Neural cell (in vitro differentiated cells): ENCODE results near the gene PCSK9.

Source experiments
- CTCF ChIP-seq: fragments of 450-650 bp; IDR thresholded peaks from 2 replicates; pipeline ENCODE4 v1.5.1; 2014; ENCODE audit warnings: antibody characterized with exemption, mild to moderate bottlenecking, moderate library complexity; ENCODE audit not compliant: poor library complexity, severe bottlenecking
- EP300 ChIP-seq: fragments of 450-650 bp; conservative IDR thresholded peaks from 2 replicates; pipeline ENCODE4 v1.6.1; 2014; ENCODE audit warnings: antibody characterized with exemption, mild to moderate bottlenecking, moderate library complexity; ENCODE audit not compliant: poor library complexity, severe bottlenecking
- EZH2 ChIP-seq: fragments of 200-600, 300-800 bp; shearing (Covaris generic), sonication (generic); IDR thresholded peaks from 2 replicates; pipeline ENCODE4 v1.6.1; 2014; ENCODE audit warnings: antibody characterized with exemption, low read length, borderline replicate concordance, mild to moderate bottlenecking; ENCODE audit not compliant: insufficient read depth, poor library complexity, severe bottlenecking
- POLR2AphosphoS5 ChIP-seq: IDR thresholded peaks from 2 replicates; pipeline ENCODE4 v1.6.1; 2012
- RAD21 ChIP-seq: fragments of 450-650 bp; conservative IDR thresholded peaks from 2 replicates; pipeline ENCODE4 v1.6.1; 2014; ENCODE audit warnings: antibody characterized with exemption, mild to moderate bottlenecking, moderate library complexity
- REST ChIP-seq: IDR thresholded peaks from 2 replicates; pipeline ENCODE4 v1.6.1; 2012; ENCODE audit warnings: borderline replicate concordance
- SMC3 ChIP-seq: fragments of 450-650 bp; conservative IDR thresholded peaks from 2 replicates; pipeline ENCODE4 v1.6.1; 2014; ENCODE audit warnings: antibody characterized with exemption, mild to moderate bottlenecking, moderate library complexity; ENCODE audit not compliant: poor library complexity
- TAF1 ChIP-seq: IDR thresholded peaks from 2 replicates; pipeline ENCODE4 v1.6.1; 2012; ENCODE audit warnings: low read depth

- TF ChIP-seq REST (no peak), POLR2AphosphoS5 (no peak), TAF1 (no peak), CTCF (no peak), EP300 (no peak), RAD21 (no peak), EZH2 (no peak), SMC3 (no peak)
Measured at GRCh38 chr1:54996359-54996868, 42.9 kb upstream of the PCSK9 start.
